B cell (primary cell): ENCODE measurements around the gene ATP5F1E.

Source experiments
- CTCF ChIP-seq: fragments of 200-600 bp; IDR thresholded peaks from one replicate; pipeline ENCODE4 v1.8.0; 2022; ENCODE audit warnings: antibody characterized with exemption, mild to moderate bottlenecking
- EZH2 ChIP-seq: IDR thresholded peaks from 2 replicates; pipeline ENCODE4 v1.6.1; 2012; ENCODE audit warnings: borderline replicate concordance, low read depth, mild to moderate bottlenecking, moderate library complexity, low read length; ENCODE audit not compliant: insufficient read depth, poor library complexity, severe bottlenecking

- TF ChIP-seq CTCF (no peak), EZH2 (no peak)
These were observed 5.3 kb upstream of the ATP5F1E start for GRCh38 chr20:59037386-59037785.
